Activated B cell treated with CpG ODN at 0.5 μM for 24 hours (primary cell): ENCODE measurements around the gene DYRK3. TPM values are rescaled to one million over a fixed set of nuclear protein-coding genes. Genes with fewer than 3 reads are reported as not detected.

ENCODE experiments used
- ATAC-seq: fragments of 200-7000 bp; cut with Tn5 transposase; one replicate; pipeline ENCODE4 v1.10.0; 2021; ENCODE audit warnings: low read depth, mild to moderate bottlenecking, moderate library complexity
- CTCF ChIA-PET: fragments of 350-600 bp; sonication (Branson Sonifier 250); formaldehyde crosslinking; loops from one replicate; lab custom pipeline; 2021; ENCODE audit warnings: antibody characterized with exemption; lab: Charles Lee
- POLR2A ChIA-PET: fragments of 350-600 bp; sonication (Branson Sonifier 250); formaldehyde crosslinking; loops from one replicate; lab custom pipeline; 2021; ENCODE audit warnings: antibody characterized with exemption; lab: Charles Lee
- DNase-seq: peaks from one replicate; pipeline ENCODE4 v3.0.0; 2022
- H3K27ac Mint-ChIP-seq: one replicate; pipeline ENCODE4 v1.8.0; 2020; ENCODE audit warnings: mixed read lengths
- H3K27me3 Mint-ChIP-seq: one replicate; pipeline ENCODE4 v1.8.0; 2021; ENCODE audit warnings: mixed read lengths
- H3K36me3 Mint-ChIP-seq: one replicate; pipeline ENCODE4 v1.8.0; 2021; ENCODE audit warnings: low read depth, mixed read lengths
- H3K4me1 Mint-ChIP-seq: one replicate; pipeline ENCODE4 v1.8.0; 2021; ENCODE audit warnings: mixed read lengths
- H3K4me3 Mint-ChIP-seq: one replicate; pipeline ENCODE4 v1.8.0; 2020; ENCODE audit warnings: mild to moderate bottlenecking, mixed read lengths
- H3K9me3 Mint-ChIP-seq: one replicate; pipeline ENCODE4 v1.8.0; 2020; ENCODE audit warnings: mixed read lengths
- intact Hi-C: fragments of 100-400 bp; cut with micrococcal nuclease; formaldehyde crosslinking; loops from one replicate; pipeline ENCODE4 v1.15.1; 2024
- total RNA-seq: library from RNA; stranded (reverse); gene quantifications from 2 replicates; pipeline ENCODE4 v1.2.3, GENCODE V29; 2022
- TF ChIP-seq, protein P1 (sequence below): fragments of 200-600 bp; IDR thresholded peaks from one replicate; pipeline ENCODE4 v1.8.0; 2022; ENCODE audit warnings: antibody characterized with exemption, mild to moderate bottlenecking

DYRK3 gene
- total RNA-seq, 1 donor from 2014 or later: 0.33 TPM

DNA sequence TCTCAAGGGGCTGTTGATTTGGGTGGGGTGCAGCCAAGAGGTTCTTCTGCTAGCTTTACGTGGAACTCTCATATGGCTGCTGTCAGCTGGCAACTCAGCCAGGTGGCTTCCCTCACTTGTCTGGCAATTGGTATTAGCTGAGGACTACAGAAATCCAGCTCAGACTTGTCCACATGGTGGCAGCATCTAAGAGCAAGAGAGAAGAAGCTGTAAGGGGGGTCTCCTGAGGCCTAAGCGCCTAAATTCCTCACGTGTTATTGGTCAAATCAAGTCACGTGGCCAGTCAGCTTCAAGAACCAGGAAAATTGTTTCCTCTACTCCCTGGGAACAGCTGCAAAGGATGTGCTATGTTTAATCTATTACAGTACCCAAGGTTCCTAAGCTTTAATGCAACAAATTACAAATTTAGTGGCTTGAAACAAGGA, 4.2 kb upstream of the DYRK3 start:
- H3K36me3 Mint-ChIP-seq: no peaks in the 10 kb centered on the region
- no peaks in the 10 kb centered on the region for H3K9me3 Mint-ChIP-seq
- DNase-seq: no peak
- peaks cover 16% of the 10 kb centered on the region for H3K4me1 Mint-ChIP-seq
- TF ChIP-seq, protein P1, sequence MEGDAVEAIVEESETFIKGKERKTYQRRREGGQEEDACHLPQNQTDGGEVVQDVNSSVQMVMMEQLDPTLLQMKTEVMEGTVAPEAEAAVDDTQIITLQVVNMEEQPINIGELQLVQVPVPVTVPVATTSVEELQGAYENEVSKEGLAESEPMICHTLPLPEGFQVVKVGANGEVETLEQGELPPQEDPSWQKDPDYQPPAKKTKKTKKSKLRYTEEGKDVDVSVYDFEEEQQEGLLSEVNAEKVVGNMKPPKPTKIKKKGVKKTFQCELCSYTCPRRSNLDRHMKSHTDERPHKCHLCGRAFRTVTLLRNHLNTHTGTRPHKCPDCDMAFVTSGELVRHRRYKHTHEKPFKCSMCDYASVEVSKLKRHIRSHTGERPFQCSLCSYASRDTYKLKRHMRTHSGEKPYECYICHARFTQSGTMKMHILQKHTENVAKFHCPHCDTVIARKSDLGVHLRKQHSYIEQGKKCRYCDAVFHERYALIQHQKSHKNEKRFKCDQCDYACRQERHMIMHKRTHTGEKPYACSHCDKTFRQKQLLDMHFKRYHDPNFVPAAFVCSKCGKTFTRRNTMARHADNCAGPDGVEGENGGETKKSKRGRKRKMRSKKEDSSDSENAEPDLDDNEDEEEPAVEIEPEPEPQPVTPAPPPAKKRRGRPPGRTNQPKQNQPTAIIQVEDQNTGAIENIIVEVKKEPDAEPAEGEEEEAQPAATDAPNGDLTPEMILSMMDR: no peak
- H3K27me3 Mint-ChIP-seq: peaks cover 4% of the 10 kb centered on the region
- CTCF ChIA-PET: interaction anchor here (0.6 to 7.6 kb wide), 25 partner anchors 11 to 869 kb away, joined by 3 to 125 read pairs (median 4); partner anchors contain the start of gene EIF2D
- no peak overlapping the region for H3K4me3 Mint-ChIP-seq
- POLR2A ChIA-PET: interaction anchor here (0.6 to 1.1 kb wide), 4 partner anchors 12 to 332 kb away, joined by 3 to 7 read pairs (median 4); no protein-coding TSS in a partner anchor
- intact Hi-C loops: loop anchor here (1.0 kb wide), 1 partner anchor 141 kb away; no protein-coding TSS in a partner anchor
- ATAC-seq: peak; percentile 25
- no peak overlapping the region for H3K27ac Mint-ChIP-seq

DNA sequence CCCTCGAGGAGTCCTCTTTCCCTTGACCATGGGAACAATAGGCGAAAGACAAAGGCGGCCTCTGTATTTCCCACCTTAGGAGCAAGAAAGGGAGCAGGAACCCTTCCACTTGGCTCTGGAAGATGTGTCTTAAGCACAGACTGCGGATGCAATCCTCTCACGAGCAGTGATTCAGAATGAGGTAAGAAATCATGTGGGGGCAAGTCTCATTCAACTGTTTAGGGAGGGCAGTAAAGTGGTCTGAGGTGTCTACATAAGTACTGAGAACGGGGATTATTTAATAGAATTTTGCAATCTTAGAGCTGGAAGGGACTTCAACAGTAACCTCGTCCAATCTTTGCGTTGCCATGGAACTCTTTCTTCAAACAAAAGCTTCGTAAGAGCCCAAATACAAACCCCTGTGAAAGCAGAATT, 1.6 kb upstream of the DYRK3 start:
- ChIA-PET CTCF (interaction anchor here (0.8 to 7.6 kb wide), 10 partner anchors 11 to 348 kb away, joined by 3 to 125 read pairs (median 4); no protein-coding TSS in a partner anchor), POLR2A (interaction anchor here (1.4 kb wide), 1 partner anchor 31 kb away, joined by 7 read pairs; no protein-coding TSS in a partner anchor)
- Mint-ChIP-seq H3K4me1 (peaks cover 24% of the 10 kb centered on the region), H3K4me3 (no peak overlapping the region), H3K36me3 (no peaks in the 10 kb centered on the region), H3K9me3 (no peaks in the 10 kb centered on the region), H3K27ac (no peak overlapping the region), H3K27me3 (peaks cover 3% of the 10 kb centered on the region)
- DNase-seq (no peak), ATAC-seq (no peak)
- intact Hi-C loops: loop anchor here (1.0 to 2.0 kb wide), 9 partner anchors 31 to 866 kb away; partner anchors contain the start of gene MAPKAPK2
- TF ChIP-seq, protein P1: peak; percentile 16

DNA sequence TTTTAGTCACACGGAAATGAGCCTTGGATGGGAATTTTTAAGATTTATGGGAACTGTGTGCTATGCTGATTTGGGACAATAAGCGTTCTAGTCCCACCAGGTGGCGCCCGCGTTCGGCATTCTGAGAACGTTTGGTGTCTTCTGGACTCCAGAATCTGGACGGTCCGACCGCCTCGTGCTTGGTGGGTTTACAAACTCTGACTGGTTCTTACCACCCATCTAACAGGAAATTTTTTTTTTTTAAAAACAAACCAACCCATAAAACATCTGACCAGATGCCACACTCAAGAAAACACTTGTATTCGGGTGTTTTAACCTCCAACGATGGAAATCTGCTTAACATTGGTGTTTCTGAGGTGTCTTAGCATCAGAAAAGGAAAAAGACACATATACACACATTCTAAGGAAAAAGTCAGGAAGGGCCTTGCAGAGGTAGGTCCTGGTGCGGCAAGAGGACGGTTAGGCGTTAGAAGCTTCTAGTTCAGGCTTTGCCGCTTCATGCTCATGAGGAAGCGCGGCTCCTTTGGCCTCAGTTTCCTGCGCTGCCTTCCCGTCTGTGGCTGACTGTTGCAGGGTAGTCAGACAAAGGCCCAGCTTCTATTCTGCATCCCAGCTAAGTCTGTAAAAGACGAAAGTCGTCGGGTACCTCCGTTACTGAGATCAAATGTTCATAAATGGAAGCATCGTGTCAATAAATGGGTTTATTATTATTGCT, 814 bp upstream of the DYRK3 start:
- no peak for ATAC-seq
- CTCF ChIA-PET: interaction anchor here (0.7 to 7.6 kb wide), 21 partner anchors 10 to 347 kb away, joined by 3 to 125 read pairs (median 5); partner anchors contain the start of gene EIF2D
- H3K27me3 Mint-ChIP-seq: peaks cover 2% of the 10 kb centered on the region

DNA sequence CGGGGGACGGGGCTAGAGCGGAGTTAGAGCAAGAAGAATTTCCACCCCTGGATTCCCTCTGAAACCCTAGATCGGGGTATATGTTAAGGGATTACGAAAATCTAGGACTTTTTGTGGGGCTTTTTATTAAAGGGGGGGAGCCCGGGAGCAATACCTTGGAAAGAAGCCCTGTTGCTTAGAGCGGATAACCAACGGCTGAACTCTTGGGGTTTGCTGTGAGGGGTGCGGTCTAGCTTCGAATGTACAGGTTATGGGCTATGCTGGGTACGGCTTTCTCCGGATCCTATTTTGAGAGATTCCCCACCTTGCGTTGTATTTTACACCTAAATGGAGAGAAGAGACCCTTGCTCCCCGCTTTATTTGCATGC, 626 bp downstream of the DYRK3 start:
- H3K9me3 Mint-ChIP-seq: no peaks in the 10 kb centered on the region
- intact Hi-C loops: loop anchor here (1.0 to 5.0 kb wide), 4 partner anchors 24 to 295 kb away; partner anchors contain the start of genes EIF2D and MAPKAPK2
- DNase-seq: peak; percentile 17
- H3K36me3 Mint-ChIP-seq: no peaks in the 10 kb centered on the region
- CTCF ChIA-PET: interaction anchor here (0.9 to 7.6 kb wide), 11 partner anchors 22 to 346 kb away, joined by 3 to 125 read pairs (median 8); no protein-coding TSS in a partner anchor
- H3K27ac Mint-ChIP-seq: no peak overlapping the region
- POLR2A ChIA-PET: interaction anchor here (0.5 to 1.5 kb wide), 6 partner anchors 24 to 277 kb away, joined by 4 to 15 read pairs (median 4); partner anchors contain the start of gene EIF2D
- peaks cover 24% of the 10 kb centered on the region for H3K4me1 Mint-ChIP-seq
- peak overlapping the region; percentile 89 for H3K4me3 Mint-ChIP-seq
- TF ChIP-seq, protein P1: no peak
- ATAC-seq: no peak
- H3K27me3 Mint-ChIP-seq: peaks cover 2% of the 10 kb centered on the region

More for the DNA sequence above, 814 bp upstream of the DYRK3 start:
- intact Hi-C loops: loop anchor here (1.0 to 5.0 kb wide), 11 partner anchors 22 to 865 kb away; partner anchors contain the start of genes EIF2D and MAPKAPK2
- TF ChIP-seq, protein P1: peak; percentile 51
- POLR2A ChIA-PET: interaction anchor here (0.6 to 1.5 kb wide), 7 partner anchors 22 to 425 kb away, joined by 3 to 15 read pairs (median 4); partner anchors contain the start of gene EIF2D
- Mint-ChIP-seq H3K9me3 (no peaks in the 10 kb centered on the region), H3K36me3 (no peaks in the 10 kb centered on the region), H3K4me1 (peaks cover 24% of the 10 kb centered on the region), H3K4me3 (peak overlapping the region; percentile 89), H3K27ac (peak overlapping the region; percentile 76)
- peak; percentile 68 for DNase-seq
